Nephron progenitor cell (in vitro differentiated cells): ENCODE results near the gene ADAMTS18.

Experiments used
- DNase-seq: peaks from one replicate; pipeline ENCODE4 v3.0.0; 2021
- H3K27ac Mint-ChIP-seq: 2 replicates; pipeline ENCODE4 v1.8.0; 2021; ENCODE audit warnings: mild to moderate bottlenecking, moderate library complexity, mixed read lengths
- H3K27me3 Mint-ChIP-seq: 2 replicates; pipeline ENCODE4 v1.8.0; 2021; ENCODE audit warnings: mild to moderate bottlenecking, low read depth, mixed read lengths; ENCODE audit not compliant: poor library complexity
- H3K36me3 Mint-ChIP-seq: 2 replicates; pipeline ENCODE4 v1.8.0; 2021; ENCODE audit warnings: low read depth, mixed read lengths
- H3K4me1 Mint-ChIP-seq: 2 replicates; pipeline ENCODE4 v1.8.0; 2021; ENCODE audit warnings: mixed read lengths
- H3K4me3 Mint-ChIP-seq: 2 replicates; pipeline ENCODE4 v1.8.0; 2021; ENCODE audit warnings: mild to moderate bottlenecking, moderate library complexity, mixed read lengths
- H3K9me3 Mint-ChIP-seq: 2 replicates; pipeline ENCODE4 v1.8.0; 2021; ENCODE audit warnings: mild to moderate bottlenecking, moderate library complexity, mixed read lengths
- CTCF ChIP-seq: fragments of 200-600 bp; sonication (generic); IDR thresholded peaks from 2 replicates; pipeline ENCODE4 v1.5.0; 2021; ENCODE audit warnings: antibody characterized with exemption

ADAMTS18 gene

GRCh38 chr16:77327717-77328116 is 107.1 kb downstream of the ADAMTS18 start:
- TF ChIP-seq CTCF = no peak
- H3K36me3 Mint-ChIP-seq = no peaks in the 10 kb centered on the region
- H3K27me3 Mint-ChIP-seq = no peaks in the 10 kb centered on the region
- H3K9me3 Mint-ChIP-seq = no peaks in the 10 kb centered on the region
- no peak overlapping the region for H3K27ac Mint-ChIP-seq
- H3K4me3 Mint-ChIP-seq = no peak overlapping the region
- no peak for DNase-seq
- peaks cover 41% of the 10 kb centered on the region for H3K4me1 Mint-ChIP-seq

- Mint-ChIP-seq H3K27ac (no peak overlapping the region), H3K4me3 (no peak overlapping the region), H3K27me3 (peaks cover 6% of the 10 kb centered on the region), H3K9me3 (no peaks in the 10 kb centered on the region), H3K4me1 (peaks cover 15% of the 10 kb centered on the region), H3K36me3 (no peaks in the 10 kb centered on the region)
- TF ChIP-seq CTCF = no peak
- DNase-seq = no peak
Measured at GRCh38 chr16:77324729-77325128, 110.1 kb downstream of the ADAMTS18 start.

GRCh38 chr16:77323695-77324094 is 111.1 kb downstream of the ADAMTS18 start:
- no peak for TF ChIP-seq CTCF
- Mint-ChIP-seq H3K4me1 (peaks cover 15% of the 10 kb centered on the region), H3K27me3 (peaks cover 6% of the 10 kb centered on the region), H3K36me3 (no peaks in the 10 kb centered on the region), H3K4me3 (no peak overlapping the region), H3K27ac (no peak overlapping the region), H3K9me3 (no peaks in the 10 kb centered on the region)
- DNase-seq = no peak

GRCh38 chr16:77322757-77323156 is 112.1 kb downstream of the ADAMTS18 start:
- H3K4me1 Mint-ChIP-seq = peaks cover 15% of the 10 kb centered on the region
- DNase-seq = no peak
- H3K4me3 Mint-ChIP-seq = no peak overlapping the region
- H3K27me3 Mint-ChIP-seq = peaks cover 6% of the 10 kb centered on the region
- H3K9me3 Mint-ChIP-seq = no peaks in the 10 kb centered on the region
- no peak for TF ChIP-seq CTCF
- H3K36me3 Mint-ChIP-seq = no peaks in the 10 kb centered on the region
- H3K27ac Mint-ChIP-seq = peak overlapping the region; percentile 47

GRCh38 chr16:77317059-77317458 is 117.8 kb downstream of the ADAMTS18 start:
- Mint-ChIP-seq H3K4me1 (peaks cover 6% of the 10 kb centered on the region), H3K36me3 (no peaks in the 10 kb centered on the region)

More at GRCh38 chr16:77317059-77317458, 117.8 kb downstream of the ADAMTS18 start:
- Mint-ChIP-seq H3K9me3 (no peaks in the 10 kb centered on the region), H3K4me3 (no peak overlapping the region), H3K27ac (no peak overlapping the region), H3K27me3 (peaks cover 10% of the 10 kb centered on the region)
- TF ChIP-seq CTCF = no peak
- no peak for DNase-seq
